ENCODE measurements around the gene ALG6. TPM values are rescaled to one million over a fixed set of nuclear protein-coding genes. Genes with fewer than 3 reads are reported as not detected.
"Not testable (repeated sequence)": the region's sequence is repeated elsewhere in the genome, so short reads cannot be mapped to it uniquely, and the experiment has no call there.

The ALG6 gene
- total RNA-seq, 1 experiment from 2014 or later = 37.1 TPM

DNA sequence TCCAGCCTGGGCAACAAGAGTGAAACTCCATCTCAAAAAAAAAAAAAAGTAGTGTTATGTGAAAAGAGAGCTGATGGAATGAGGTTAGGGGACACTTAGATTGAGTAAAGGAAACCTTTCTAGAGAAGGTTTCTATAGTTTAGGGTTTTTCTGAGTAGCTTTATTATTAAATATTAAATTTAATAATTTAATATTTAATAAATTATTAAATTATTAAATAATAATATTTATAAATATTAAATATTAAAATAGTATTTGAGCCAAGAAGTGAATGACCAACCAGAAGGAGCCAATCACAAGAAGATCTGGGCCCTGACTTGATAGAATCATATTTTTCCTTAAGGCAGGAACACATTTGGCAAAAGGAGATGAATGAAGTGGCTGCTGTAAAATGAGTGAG, 50.7 kb downstream of the ALG6 start:
- Histone ChIP-seq H3K36me3 (no peaks in the 10 kb centered on the region), H3K4me1 (no peaks in the 10 kb centered on the region), H3K9me3 (replicated peaks) (no peaks in the 10 kb centered on the region), H3K4me3 (no peak overlapping the region), H3K27ac (no peak overlapping the region), H3K27me3 (no peaks in the 10 kb centered on the region)
- DNase-seq = no peak

DNA sequence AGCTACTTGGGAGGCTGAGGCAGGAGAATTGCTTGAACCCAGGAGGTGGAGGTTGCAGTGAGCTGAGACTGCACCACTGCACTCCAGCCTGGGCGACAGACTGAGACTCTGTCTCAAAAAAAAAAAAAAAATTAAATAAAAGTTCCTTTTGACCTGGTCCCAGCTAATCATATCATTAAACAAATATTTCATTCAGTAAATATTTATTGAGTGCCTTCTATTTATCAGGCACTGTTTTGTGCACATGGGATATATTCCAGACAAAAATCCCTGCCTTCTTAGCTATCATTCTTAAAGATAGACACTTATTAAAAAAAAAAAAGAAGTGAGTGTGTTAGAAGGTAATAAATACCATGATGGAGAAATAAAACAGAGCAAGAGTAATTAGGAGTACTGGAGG, 53.3 kb downstream of the ALG6 start:
- not testable (repeated sequence) for H3K36me3 ChIP-seq; DNase-seq; H3K27ac ChIP-seq; H3K4me1 ChIP-seq; H3K4me3 ChIP-seq; H3K27me3 ChIP-seq; H3K9me3 ChIP-seq (replicated peaks)

DNA sequence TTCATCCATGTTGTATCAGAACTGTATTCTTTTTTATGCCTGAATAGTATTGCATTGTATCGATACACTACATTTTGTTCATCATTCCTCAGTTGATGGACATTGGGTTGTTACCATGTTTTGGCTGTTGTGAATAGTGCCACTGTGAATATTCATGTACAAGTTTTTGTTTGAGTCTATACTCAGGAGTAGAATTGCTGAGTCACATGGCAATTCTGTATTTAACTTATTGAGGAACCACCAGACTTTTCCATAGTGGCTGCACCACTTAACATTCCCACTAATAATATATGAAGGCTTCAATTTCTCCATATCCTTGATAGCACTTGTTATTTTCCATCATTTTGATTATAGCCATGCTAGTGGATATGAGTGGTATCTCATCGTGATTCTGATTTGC, 56.2 kb downstream of the ALG6 start:
- H3K27me3 ChIP-seq = no peaks in the 10 kb centered on the region
- no peak overlapping the region for H3K27ac ChIP-seq
- H3K4me3 ChIP-seq = no peak overlapping the region
- DNase-seq = no peak
- H3K9me3 ChIP-seq (replicated peaks) = no peaks in the 10 kb centered on the region
- H3K36me3 ChIP-seq = no peaks in the 10 kb centered on the region
- no peaks in the 10 kb centered on the region for H3K4me1 ChIP-seq

DNA sequence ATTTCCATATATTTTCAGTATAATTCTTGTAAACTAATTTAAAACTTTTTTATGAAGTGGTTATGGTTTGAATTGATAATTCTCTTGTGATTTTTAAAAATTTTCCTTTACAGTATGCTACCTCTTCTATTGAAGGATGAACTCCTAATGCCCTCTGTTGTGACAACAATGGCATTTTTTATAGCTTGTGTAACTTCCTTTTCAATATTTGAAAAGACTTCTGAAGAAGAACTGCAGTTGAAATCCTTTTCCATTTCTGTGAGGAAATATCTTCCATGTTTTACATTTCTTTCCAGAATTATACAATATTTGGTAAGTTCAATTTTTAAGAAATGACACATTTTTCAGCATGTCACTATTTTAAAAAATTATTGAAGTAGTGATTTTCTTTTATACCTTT, 61.4 kb downstream of the ALG6 start:
- Histone ChIP-seq H3K4me3 (no peak overlapping the region), H3K9me3 (replicated peaks) (peaks cover 2% of the 10 kb centered on the region; the same call in 1 of the 2 replicates), H3K4me1 (no peaks in the 10 kb centered on the region), H3K27ac (no peak overlapping the region), H3K27me3 (no peaks in the 10 kb centered on the region), H3K36me3 (peaks cover 12% of the 10 kb centered on the region; the same call in 1 of the 2 replicates)
- no peak for DNase-seq

DNA sequence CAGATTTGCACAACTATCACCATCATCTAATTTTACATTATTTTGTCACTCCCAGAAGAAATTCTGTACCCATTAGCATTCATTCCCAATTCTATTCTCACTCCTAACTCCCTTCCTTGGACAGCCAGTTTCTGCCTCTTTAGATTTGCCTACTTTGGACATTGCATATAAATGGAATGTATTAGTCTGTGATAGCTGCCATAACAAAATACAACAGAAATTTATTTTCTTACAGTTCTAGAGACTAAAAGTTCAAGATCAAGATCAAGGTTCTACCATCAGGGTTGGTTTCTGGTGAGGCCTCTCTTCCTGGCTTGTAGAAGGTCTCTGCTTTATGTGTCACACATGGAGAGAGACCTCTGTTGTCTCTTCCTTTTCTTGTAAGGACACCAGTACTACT, 61.9 kb downstream of the ALG6 start:
- peaks cover 12% of the 10 kb centered on the region; the same call in 1 of the 2 replicates for H3K36me3 ChIP-seq
- no peaks in the 10 kb centered on the region for H3K27me3 ChIP-seq
- no peak for DNase-seq
- no peak overlapping the region for H3K4me3 ChIP-seq
- peaks cover 2% of the 10 kb centered on the region; the same call in 1 of the 2 replicates for H3K9me3 ChIP-seq (replicated peaks)
- H3K27ac ChIP-seq = no peak overlapping the region
- no peaks in the 10 kb centered on the region for H3K4me1 ChIP-seq

DNA sequence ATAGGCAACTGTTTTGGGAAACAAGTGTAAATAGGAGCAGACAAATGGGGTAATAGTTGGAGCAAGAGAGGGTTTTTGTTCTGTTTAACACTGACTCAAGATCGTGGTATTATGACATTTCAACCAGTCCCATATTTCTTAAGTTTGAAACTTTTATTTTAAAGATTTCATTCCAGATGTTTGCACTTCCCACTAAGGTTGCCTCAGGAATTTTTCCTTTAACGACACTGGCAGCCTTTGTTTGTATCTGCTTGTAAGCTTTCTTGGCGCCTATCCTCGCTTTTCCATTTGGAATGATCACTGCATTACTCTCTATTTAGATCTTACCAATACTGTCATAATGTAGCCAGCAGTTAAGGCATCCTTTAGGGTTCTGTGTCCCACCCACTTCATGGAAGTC, 67.7 kb downstream of the ALG6 start:
- Histone ChIP-seq H3K9me3 (replicated peaks) (peaks cover 2% of the 10 kb centered on the region; the same call in 1 of the 2 replicates), H3K36me3 (peaks cover 10% of the 10 kb centered on the region; the same call in 1 of the 2 replicates), H3K4me1 (no peaks in the 10 kb centered on the region), H3K27me3 (no peaks in the 10 kb centered on the region), H3K27ac (no peak overlapping the region), H3K4me3 (no peak overlapping the region)
- no peak for DNase-seq

DNA sequence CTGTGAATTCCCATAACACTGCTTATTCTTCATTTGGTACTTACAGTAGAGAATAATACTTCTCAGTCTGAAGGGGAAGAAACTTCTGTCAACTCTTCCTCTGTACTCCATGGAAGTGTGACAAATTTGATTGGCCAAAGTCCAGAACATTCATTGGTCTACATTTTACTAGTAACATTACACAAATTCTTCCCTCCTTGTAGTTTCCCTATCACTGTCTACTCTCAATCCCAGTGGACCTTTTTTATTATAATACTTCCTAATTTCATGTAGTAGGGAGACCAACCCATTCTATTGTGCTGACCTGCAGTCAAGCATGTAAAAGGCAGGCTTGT, 74.7 kb downstream of the ALG6 start:
- Histone ChIP-seq H3K9me3 (replicated peaks) (no peaks in the 10 kb centered on the region), H3K27ac (peak overlapping the region; percentile 26; the same call in 1 of the 2 replicates), H3K36me3 (peaks cover 13% of the 10 kb centered on the region), H3K4me3 (no peak overlapping the region), H3K27me3 (no peaks in the 10 kb centered on the region), H3K4me1 (peaks cover 6% of the 10 kb centered on the region)
- peak in 1 of 2 experiments; percentile 46 for DNase-seq

DNA sequence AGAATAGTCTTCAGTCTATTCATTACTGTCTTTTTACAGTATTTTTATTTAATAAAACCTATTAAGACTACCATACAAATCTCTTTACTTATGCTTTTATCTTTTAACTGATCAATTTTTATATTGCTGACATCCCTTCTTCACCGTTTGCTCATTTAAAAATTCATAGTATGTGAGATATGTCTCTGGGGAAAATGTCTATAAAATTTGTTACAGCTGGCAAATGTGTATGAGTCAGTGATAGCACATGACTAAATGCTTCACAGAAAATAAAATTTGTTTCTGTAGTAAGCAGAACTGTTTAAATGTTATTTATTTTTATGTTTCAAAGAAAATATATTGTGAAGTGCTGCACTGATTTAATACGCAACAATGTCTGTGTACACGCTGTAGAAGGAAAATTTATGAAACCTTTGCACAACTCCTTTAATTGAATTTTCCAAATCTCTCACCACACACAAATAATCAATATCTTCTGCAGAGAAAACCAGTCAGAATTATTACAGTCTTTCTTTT, 81.4 kb downstream of the ALG6 start:
- no peaks in the 10 kb centered on the region for H3K4me1 ChIP-seq
- no peak for DNase-seq
- H3K27ac ChIP-seq = no peak overlapping the region
- no peaks in the 10 kb centered on the region for H3K9me3 ChIP-seq (replicated peaks)
- no peaks in the 10 kb centered on the region for H3K27me3 ChIP-seq
- H3K36me3 ChIP-seq = peaks cover 39% of the 10 kb centered on the region
- no peak overlapping the region for H3K4me3 ChIP-seq

DNA sequence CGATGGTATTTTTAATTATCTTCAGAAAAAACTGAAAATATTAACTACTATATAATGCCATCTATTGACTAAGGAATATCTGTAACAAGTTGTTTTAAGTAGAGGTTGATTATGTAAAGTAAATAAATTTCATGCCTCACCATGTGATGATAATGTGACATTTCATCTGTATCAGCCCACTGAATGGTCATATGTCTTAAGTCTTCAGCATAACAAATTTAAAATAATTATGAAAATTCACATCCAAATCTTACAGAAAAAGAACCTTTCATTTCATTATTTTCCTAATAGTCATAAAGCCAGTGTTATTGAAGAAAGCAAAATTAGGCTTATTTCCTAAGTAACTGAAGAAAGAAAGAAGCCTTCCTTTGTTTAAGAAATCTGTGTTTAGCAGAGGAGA, 83.0 kb downstream of the ALG6 start:
- H3K4me1 ChIP-seq = no peaks in the 10 kb centered on the region
- no peak overlapping the region for H3K27ac ChIP-seq
- no peaks in the 10 kb centered on the region for H3K9me3 ChIP-seq (replicated peaks)
- DNase-seq = no peak
- H3K27me3 ChIP-seq = no peaks in the 10 kb centered on the region
- no peak overlapping the region for H3K4me3 ChIP-seq
- H3K36me3 ChIP-seq = peaks cover 36% of the 10 kb centered on the region

DNA sequence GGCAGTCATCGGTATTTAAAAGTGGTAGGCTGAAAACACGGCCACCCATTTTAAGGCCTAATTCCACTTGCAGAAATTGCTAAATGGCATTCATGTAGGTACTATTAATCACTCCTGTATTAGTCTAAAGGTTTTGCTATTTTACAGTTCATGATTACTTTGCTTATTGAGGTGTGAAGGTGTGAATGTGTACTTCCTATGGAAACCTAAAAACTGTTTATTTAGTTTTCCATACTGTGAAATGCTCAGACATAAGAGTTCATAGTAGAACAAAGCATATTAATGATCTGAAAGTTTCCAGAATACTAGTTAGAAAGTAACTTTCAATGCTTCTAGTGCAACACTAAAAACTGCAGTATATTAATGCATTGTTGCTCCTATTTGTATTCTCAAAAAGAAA, 85.8 kb downstream of the ALG6 start:
- DNase-seq = no peak
- H3K27me3 ChIP-seq = no peaks in the 10 kb centered on the region
- no peak overlapping the region for H3K4me3 ChIP-seq
- H3K9me3 ChIP-seq (replicated peaks) = no peaks in the 10 kb centered on the region
- peaks cover 32% of the 10 kb centered on the region for H3K36me3 ChIP-seq
- H3K27ac ChIP-seq = no peak overlapping the region
- H3K4me1 ChIP-seq = no peaks in the 10 kb centered on the region

DNA sequence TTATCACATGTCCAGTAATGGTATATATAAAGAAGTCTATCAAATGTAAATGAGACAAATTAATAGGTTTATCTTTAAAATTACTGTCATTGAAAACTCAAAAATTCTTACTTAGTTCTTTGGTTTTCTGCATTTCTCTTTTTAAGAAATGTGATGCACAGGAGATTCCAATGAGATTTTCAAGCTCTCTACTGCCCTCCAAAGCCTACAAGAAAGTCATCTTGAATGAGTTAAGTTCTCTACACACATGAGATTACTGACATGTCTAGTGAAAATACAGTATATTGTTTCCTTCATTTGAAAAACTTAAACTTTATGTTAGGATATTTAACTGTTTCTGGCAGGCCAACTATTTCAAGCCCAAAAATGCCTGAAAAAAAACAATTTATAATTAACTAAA, 86.8 kb downstream of the ALG6 start:
- no peak overlapping the region for H3K4me3 ChIP-seq
- H3K4me1 ChIP-seq = no peaks in the 10 kb centered on the region
- H3K27me3 ChIP-seq = no peaks in the 10 kb centered on the region
- DNase-seq = no peak
- H3K27ac ChIP-seq = no peak overlapping the region
- H3K36me3 ChIP-seq = peaks cover 27% of the 10 kb centered on the region
- no peaks in the 10 kb centered on the region for H3K9me3 ChIP-seq (replicated peaks)

DNA sequence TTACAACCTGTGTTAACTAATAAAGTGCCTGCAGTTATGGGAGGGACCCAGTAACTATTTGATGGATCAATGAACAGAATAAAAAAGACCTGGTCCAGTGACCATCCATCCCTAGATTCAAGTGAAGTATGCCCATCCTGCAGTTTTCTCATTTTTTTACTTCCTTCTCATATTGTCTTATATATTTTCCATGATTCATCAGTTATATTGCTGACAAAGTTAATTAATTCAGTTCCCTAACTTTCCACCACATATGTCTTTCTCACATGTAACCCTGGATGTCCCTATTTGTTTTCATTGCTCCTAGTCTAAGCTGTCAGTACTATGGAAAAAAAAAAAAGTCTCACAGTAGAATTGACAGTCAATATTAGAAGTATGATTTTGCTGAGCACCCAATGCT, 91.3 kb downstream of the ALG6 start:
- Histone ChIP-seq H3K9me3 (replicated peaks) (peaks cover 12% of the 10 kb centered on the region; the same call in 1 of the 2 replicates), H3K4me3 (no peak overlapping the region), H3K36me3 (peaks cover 31% of the 10 kb centered on the region), H3K4me1 (no peaks in the 10 kb centered on the region), H3K27me3 (no peaks in the 10 kb centered on the region), H3K27ac (no peak overlapping the region)
- DNase-seq = no peak

DNA sequence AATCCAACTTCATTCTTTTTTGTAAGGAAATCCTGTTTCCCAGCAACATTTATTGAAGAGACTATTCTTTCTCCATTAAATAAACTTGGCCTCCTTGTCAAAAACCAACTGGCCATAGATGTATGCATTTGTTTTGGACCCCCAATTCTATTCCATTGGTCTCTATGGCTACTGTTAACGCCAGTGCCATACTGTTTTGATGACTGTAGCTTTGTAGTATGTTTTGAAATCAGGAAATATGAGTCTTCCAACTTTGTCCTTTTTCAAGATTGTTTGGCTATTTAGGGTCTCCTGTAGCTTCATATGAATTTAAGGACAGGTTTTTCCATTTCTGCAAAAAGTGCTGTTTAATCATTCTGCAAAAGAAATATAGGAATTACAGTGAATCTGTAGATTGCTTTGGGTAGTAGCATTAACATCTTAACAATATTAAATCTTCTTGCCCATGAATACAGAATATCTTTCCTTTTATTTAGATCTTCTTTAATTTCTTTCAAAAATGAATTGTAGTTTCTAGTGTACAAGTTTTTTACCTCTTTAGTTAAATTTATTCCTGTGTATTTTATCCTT, 94.3 kb downstream of the ALG6 start:
- DNase-seq = no peak

DNA sequence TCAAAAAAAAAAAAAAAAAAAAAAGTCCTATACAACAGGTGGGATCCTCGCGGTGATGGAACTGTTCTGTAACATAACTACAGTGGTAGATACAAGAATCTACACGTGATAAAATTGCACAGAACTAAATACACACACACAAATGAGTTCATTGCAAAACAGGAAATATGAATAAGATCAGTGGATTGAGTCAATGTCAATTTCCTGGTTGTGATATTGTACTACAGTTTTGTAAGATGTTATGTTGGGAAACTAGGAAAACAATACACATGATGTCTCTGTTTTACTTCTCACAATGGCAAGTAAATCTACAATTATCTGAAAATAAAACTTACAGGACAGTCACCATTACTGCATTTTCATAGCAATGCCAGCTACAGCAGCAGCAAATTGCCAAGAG, 95.8 kb downstream of the ALG6 start:
- no peak for DNase-seq
- H3K4me1 ChIP-seq = no peaks in the 10 kb centered on the region
- peaks cover 12% of the 10 kb centered on the region; the same call in 1 of the 2 replicates for H3K9me3 ChIP-seq (replicated peaks)
- H3K4me3 ChIP-seq = no peak overlapping the region
- H3K27me3 ChIP-seq = no peaks in the 10 kb centered on the region
- H3K27ac ChIP-seq = no peak overlapping the region
- H3K36me3 ChIP-seq = peaks cover 30% of the 10 kb centered on the region

More for the DNA sequence above, 94.3 kb downstream of the ALG6 start:
- H3K4me1 ChIP-seq = no peaks in the 10 kb centered on the region
- H3K9me3 ChIP-seq (replicated peaks) = peaks cover 12% of the 10 kb centered on the region; the same call in 1 of the 2 replicates
- H3K27me3 ChIP-seq = no peaks in the 10 kb centered on the region
- H3K4me3 ChIP-seq = no peak overlapping the region
- peaks cover 31% of the 10 kb centered on the region for H3K36me3 ChIP-seq
- H3K27ac ChIP-seq = no peak overlapping the region

DNA sequence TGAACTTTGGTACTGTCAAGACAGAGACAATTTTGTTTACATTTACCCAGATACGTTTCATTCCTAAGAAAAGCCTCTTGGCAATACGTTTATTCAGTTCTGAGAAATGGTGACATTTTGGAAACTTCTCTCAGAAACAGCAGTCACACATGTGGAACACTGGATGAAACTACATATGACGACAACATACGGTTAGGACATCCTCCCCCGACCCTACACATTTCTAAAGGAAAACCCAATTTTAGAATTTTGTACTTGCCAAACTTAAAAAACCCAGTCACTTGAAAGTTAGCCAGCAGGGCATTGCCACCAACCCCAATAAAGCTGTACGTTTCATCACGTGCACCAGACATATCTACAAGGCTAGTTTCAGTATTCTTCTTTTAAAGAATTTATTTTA, 98.8 kb downstream of the ALG6 start:
- Histone ChIP-seq H3K4me1 (no peaks in the 10 kb centered on the region), H3K27me3 (no peaks in the 10 kb centered on the region), H3K9me3 (replicated peaks) (peaks cover 12% of the 10 kb centered on the region; the same call in 1 of the 2 replicates), H3K27ac (no peak overlapping the region), H3K36me3 (peaks cover 29% of the 10 kb centered on the region), H3K4me3 (no peak overlapping the region)
- no peak for DNase-seq

DNA sequence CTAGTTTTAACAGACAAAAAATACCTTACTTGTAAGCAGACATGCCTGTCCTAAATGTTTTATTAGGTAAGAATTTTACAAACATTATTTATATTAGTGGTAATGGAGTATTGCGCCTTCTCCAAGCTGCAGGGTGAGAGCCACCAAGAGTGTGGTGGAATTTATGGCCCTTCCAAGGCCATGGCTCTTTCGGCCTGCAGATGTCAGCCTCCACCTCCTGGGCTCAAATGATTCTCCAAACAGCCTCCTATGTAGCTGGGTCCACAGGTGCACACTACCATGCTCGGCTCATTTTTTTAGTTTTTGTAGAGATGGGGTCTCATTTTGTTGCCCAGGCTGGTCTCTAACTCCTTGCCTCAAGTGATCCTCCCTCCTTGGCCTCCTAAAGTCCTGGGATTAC, 99.3 kb downstream of the ALG6 start:
- Histone ChIP-seq H3K4me1 (no peaks in the 10 kb centered on the region), H3K36me3 (peaks cover 23% of the 10 kb centered on the region), H3K4me3 (no peak overlapping the region), H3K27me3 (no peaks in the 10 kb centered on the region), H3K27ac (no peak overlapping the region), H3K9me3 (replicated peaks) (peaks cover 6% of the 10 kb centered on the region; the same call in 1 of the 2 replicates)
- DNase-seq = no peak
